C1 segment of cervical spinal cord (tissue), 14 donors: Measurements from ENCODE around the gene ANKRD39.
A peak's percentile ranks its signal among the peaks of the same experiment; 100 is the strongest.
"Not testable (repeated sequence)": the region's sequence is repeated elsewhere in the genome, so short reads cannot be mapped to it uniquely, and the experiment has no call there.

Experiments used
- DNase-seq, 14 donors: peaks; one replicate each; lab custom pipeline; 2025; lab: John Stamatoyannopoulos, UW

ANKRD39 gene

GRCh38 chr2:96873651-96874096 is 15.9 kb upstream of the ANKRD39 start:
- peak in 5 of 14 donors; percentile 29 to 59 (median 51) for DNase-seq

- no peak for DNase-seq
Measured at GRCh38 chr2:96872591-96873349, 15.0 kb upstream of the ANKRD39 start.

- DNase-seq: peak in 10 of 14 donors; percentile 39 to 75 (median 64)
Measured at GRCh38 chr2:96870626-96871255, 12.9 kb upstream of the ANKRD39 start.

GRCh38 chr2:96869822-96870625 is 12.2 kb upstream of the ANKRD39 start, which contains the start of gene SEMA4C:
Gene SEMA4C (minus strand): TSS chr2:96870080. CDS start chr2:96867886, 2,194 bp downstream.
- DNase-seq: peak in 13 of 14 donors; percentile 48 to 88 (median 65)

GRCh38 chr2:96869281-96869821 is 11.5 kb upstream of the ANKRD39 start:
- DNase-seq: peak in 8 of 14 donors; percentile 56 to 87 (median 76)

GRCh38 chr2:96868555-96869280 is 10.9 kb upstream of the ANKRD39 start:
- DNase-seq: peak in 11 of 14 donors; percentile 45 to 90 (median 77)

GRCh38 chr2:96867756-96868554 is 10.1 kb upstream of the ANKRD39 start:
- DNase-seq: peak in 6 of 14 donors; percentile 45 to 84 (median 62)

GRCh38 chr2:96866986-96867755 is 9.4 kb upstream of the ANKRD39 start:
- DNase-seq: peak in 2 of 14 donors; percentile 29 to 68

- no peak for DNase-seq
Measured at GRCh38 chr2:96866586-96866985, 8.8 kb upstream of the ANKRD39 start.

GRCh38 chr2:96866149-96866548 is 8.3 kb upstream of the ANKRD39 start:
- no peak for DNase-seq

GRCh38 chr2:96865654-96866053 is 7.8 kb upstream of the ANKRD39 start:
- no peak for DNase-seq

GRCh38 chr2:96864343-96865091 is 6.7 kb upstream of the ANKRD39 start:
- DNase-seq: peak in 1 of 14 donors; percentile 86

GRCh38 chr2:96863575-96864342 is 5.9 kb upstream of the ANKRD39 start:
- DNase-seq: no peak

- DNase-seq: not testable (repeated sequence)
Measured at GRCh38 chr2:96863056-96863455, 5.2 kb upstream of the ANKRD39 start.

- no peak for DNase-seq
Measured at GRCh38 chr2:96861074-96861473, 3.3 kb upstream of the ANKRD39 start.

- peak in 2 of 14 donors; percentile 44 to 48 for DNase-seq
Measured at GRCh38 chr2:96860065-96861029, 2.5 kb upstream of the ANKRD39 start.

GRCh38 chr2:96859681-96860064 is 1.9 kb upstream of the ANKRD39 start:
- peak in 1 of 14 donors; percentile 32 for DNase-seq
